Measurements from ENCODE around the gene APC2.

DNA sequence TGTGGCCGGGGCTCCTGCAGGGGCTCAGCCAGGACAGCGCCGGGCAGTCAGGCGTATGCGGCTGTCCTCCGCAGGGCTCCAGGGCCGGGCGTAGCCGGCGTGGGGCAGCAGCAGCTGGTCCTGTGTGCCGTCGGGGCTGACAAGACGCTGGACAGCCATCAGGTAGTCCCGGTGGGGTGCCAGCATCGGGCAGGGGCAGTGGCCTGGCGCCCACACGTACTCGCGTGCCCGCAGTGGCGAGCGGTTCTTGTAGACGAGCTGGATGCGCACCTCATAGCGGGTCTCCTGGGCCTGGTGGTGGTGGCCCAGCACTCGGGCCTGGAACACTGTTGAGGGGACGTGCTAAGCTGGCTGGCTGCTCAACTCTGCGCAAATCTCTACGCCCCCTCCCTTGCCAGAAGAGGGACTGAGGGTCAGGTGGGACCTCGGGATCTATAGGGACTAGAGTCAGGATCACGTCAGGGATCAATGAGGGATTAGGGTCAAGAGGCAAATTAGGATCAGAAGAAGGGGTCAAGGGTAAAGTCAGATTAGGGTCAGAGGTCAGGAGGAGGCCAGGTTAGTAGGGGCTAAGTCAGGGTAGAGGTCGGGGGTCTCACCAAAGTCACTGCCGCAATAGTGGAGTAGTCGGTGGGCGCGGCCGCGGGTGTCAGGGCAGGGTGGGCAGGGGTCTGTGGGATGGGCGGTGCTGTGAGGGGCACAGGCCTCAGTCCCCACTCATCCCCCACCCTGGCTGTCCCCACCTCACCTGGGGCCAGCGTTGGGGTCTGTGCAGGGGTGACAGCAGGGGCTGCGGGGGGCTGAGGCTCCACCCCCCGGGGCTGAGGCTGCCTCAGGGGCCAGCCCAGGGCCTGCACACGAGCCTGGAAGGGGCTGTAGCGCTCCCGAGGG, 56.3 kb downstream of the APC2 start:
- TF ChIP-seq, protein P1, sequence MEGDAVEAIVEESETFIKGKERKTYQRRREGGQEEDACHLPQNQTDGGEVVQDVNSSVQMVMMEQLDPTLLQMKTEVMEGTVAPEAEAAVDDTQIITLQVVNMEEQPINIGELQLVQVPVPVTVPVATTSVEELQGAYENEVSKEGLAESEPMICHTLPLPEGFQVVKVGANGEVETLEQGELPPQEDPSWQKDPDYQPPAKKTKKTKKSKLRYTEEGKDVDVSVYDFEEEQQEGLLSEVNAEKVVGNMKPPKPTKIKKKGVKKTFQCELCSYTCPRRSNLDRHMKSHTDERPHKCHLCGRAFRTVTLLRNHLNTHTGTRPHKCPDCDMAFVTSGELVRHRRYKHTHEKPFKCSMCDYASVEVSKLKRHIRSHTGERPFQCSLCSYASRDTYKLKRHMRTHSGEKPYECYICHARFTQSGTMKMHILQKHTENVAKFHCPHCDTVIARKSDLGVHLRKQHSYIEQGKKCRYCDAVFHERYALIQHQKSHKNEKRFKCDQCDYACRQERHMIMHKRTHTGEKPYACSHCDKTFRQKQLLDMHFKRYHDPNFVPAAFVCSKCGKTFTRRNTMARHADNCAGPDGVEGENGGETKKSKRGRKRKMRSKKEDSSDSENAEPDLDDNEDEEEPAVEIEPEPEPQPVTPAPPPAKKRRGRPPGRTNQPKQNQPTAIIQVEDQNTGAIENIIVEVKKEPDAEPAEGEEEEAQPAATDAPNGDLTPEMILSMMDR (IDR thresholded peaks at IDR 0.05; ENCODE audit: low read depth, low read length, missing input control), result no peak
- TF ChIP-seq, protein P2, sequence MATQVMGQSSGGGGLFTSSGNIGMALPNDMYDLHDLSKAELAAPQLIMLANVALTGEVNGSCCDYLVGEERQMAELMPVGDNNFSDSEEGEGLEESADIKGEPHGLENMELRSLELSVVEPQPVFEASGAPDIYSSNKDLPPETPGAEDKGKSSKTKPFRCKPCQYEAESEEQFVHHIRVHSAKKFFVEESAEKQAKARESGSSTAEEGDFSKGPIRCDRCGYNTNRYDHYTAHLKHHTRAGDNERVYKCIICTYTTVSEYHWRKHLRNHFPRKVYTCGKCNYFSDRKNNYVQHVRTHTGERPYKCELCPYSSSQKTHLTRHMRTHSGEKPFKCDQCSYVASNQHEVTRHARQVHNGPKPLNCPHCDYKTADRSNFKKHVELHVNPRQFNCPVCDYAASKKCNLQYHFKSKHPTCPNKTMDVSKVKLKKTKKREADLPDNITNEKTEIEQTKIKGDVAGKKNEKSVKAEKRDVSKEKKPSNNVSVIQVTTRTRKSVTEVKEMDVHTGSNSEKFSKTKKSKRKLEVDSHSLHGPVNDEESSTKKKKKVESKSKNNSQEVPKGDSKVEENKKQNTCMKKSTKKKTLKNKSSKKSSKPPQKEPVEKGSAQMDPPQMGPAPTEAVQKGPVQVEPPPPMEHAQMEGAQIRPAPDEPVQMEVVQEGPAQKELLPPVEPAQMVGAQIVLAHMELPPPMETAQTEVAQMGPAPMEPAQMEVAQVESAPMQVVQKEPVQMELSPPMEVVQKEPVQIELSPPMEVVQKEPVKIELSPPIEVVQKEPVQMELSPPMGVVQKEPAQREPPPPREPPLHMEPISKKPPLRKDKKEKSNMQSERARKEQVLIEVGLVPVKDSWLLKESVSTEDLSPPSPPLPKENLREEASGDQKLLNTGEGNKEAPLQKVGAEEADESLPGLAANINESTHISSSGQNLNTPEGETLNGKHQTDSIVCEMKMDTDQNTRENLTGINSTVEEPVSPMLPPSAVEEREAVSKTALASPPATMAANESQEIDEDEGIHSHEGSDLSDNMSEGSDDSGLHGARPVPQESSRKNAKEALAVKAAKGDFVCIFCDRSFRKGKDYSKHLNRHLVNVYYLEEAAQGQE (IDR thresholded peaks at IDR 0.05), result no peak
- TF ChIP-seq, protein P3, sequence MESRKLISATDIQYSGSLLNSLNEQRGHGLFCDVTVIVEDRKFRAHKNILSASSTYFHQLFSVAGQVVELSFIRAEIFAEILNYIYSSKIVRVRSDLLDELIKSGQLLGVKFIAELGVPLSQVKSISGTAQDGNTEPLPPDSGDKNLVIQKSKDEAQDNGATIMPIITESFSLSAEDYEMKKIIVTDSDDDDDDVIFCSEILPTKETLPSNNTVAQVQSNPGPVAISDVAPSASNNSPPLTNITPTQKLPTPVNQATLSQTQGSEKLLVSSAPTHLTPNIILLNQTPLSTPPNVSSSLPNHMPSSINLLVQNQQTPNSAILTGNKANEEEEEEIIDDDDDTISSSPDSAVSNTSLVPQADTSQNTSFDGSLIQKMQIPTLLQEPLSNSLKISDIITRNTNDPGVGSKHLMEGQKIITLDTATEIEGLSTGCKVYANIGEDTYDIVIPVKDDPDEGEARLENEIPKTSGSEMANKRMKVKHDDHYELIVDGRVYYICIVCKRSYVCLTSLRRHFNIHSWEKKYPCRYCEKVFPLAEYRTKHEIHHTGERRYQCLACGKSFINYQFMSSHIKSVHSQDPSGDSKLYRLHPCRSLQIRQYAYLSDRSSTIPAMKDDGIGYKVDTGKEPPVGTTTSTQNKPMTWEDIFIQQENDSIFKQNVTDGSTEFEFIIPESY (IDR thresholded peaks at IDR 0.05), result no peak
- TF ChIP-seq RAD21 (IDR thresholded peaks at IDR 0.05) (no peak), EGR1 (IDR thresholded peaks at IDR 0.05; ENCODE audit: low read depth in 2 of 2) (no peak), TAF1 (conservative IDR thresholded peaks at IDR 0.05) (no peak), GABPA (IDR thresholded peaks at IDR 0.05 in 1 of 2, conservative IDR thresholded peaks at IDR 0.05 in 1 of 2) (no peak), YY1 (IDR thresholded peaks at IDR 0.05) (no peak), HNF4G (IDR thresholded peaks at IDR 0.05) (no peak), SP1 (IDR thresholded peaks at IDR 0.05) (no peak), JUND (IDR thresholded peaks at IDR 0.05) (no peak), RXRA (IDR thresholded peaks at IDR 0.05) (no peak)
- TF ChIP-seq, protein P4, sequence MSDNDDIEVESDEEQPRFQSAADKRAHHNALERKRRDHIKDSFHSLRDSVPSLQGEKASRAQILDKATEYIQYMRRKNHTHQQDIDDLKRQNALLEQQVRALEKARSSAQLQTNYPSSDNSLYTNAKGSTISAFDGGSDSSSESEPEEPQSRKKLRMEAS (IDR thresholded peaks at IDR 0.05), result no peak
- TF ChIP-seq, protein P5, sequence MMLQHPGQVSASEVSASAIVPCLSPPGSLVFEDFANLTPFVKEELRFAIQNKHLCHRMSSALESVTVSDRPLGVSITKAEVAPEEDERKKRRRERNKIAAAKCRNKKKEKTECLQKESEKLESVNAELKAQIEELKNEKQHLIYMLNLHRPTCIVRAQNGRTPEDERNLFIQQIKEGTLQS (IDR thresholded peaks at IDR 0.05), result no peak
